Measurements from ENCODE around the gene KIF15. TPM values are rescaled to one million over a fixed set of nuclear protein-coding genes. Genes with fewer than 3 reads are reported as not detected.

Gene KIF15
- total and polyA plus RNA-seq, 5 donors from 2014 or later = 0.27 to 1.1 (median 0.77) TPM

DNA sequence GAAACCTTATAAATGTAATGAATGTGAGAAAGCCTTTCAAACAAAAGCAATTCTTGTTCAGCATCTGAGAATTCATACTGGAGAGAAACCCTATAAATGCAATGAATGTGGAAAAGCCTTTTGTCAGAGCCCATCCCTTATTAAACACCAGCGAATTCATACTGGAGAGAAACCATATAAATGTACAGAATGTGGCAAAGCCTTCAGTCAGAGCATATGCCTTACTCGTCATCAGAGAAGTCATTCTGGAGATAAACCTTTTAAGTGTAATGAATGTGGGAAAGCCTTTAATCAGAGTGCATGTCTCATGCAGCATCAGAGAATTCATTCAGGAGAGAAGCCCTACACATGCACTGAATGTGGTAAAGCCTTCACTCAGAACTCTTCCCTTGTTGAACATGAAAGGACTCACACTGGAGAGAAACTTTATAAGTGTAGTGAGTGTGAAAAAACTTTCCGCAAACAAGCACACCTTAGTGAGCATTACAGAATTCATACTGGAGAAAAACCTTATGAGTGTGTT is 26.9 kb upstream of the KIF15 start:
- H3K9me3 ChIP-seq (ENCODE audit: control insufficient read depth in 2 of 2, low read length in 2 of 2) = peaks cover 80% of the 10 kb centered on the region in 2 experiments
- H3K4me3 Mint-ChIP-seq = no peak overlapping the region
- ATAC-seq (ENCODE audit: low read depth in 2 of 2) (no peak), DNase-seq (no peak)
- H3K4me3 ChIP-seq (ENCODE audit: low read depth, low read length) = no peak overlapping the region
- H3K36me3 Mint-ChIP-seq = peaks cover 49% of the 10 kb centered on the region
- H3K27me3 ChIP-seq (ENCODE audit: control insufficient read depth, insufficient read depth, low read length) = no peaks in the 10 kb centered on the region
- H3K27ac ChIP-seq (ENCODE audit: insufficient read depth, low read length, poor library complexity, severe bottlenecking) = no peak overlapping the region
- H3K27me3 Mint-ChIP-seq = peaks cover 5% of the 10 kb centered on the region
- no peak overlapping the region for H3K27ac Mint-ChIP-seq
- peaks cover 0 to 10% (median 6%) of the 10 kb centered on the region in 4 donors for H3K4me1 Mint-ChIP-seq
- peaks cover 4 to 86% (median 31%) of the 10 kb centered on the region in 7 donors for H3K9me3 Mint-ChIP-seq
- peaks cover 18% of the 10 kb centered on the region for H3K36me3 ChIP-seq (ENCODE audit: control insufficient read depth, insufficient read depth, low read length)
- H3K4me1 ChIP-seq (ENCODE audit: control insufficient read depth, insufficient read depth, low read length, poor library complexity, severe bottlenecking) = peaks cover 6% of the 10 kb centered on the region

DNA sequence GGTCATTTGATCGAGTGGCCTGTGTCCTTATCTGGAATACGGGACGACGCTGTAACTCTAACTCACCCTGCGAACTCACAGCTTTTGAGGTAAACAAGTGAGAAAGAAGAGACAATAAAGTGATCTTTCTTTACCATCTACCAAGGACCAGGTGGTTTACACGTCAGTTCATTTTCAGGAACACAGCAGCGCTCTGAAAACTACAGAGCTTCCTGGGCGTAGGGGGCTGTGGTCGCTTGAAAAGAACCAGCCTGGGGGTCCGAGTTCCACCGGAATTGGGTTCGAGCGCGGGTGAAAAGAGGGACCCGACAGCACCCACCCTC is 532 bp upstream of the KIF15 start:
- ATAC-seq (ENCODE audit: low read depth in 2 of 2) (no peak), DNase-seq (no peak)
- H3K27ac Mint-ChIP-seq = peak overlapping the region; percentile 63 to 94 (median 91)
- H3K9me3 Mint-ChIP-seq = peaks cover 1 to 22% (median 10%) of the 10 kb centered on the region in 7 donors
- H3K36me3 Mint-ChIP-seq = peaks cover 27% of the 10 kb centered on the region
- H3K4me1 Mint-ChIP-seq = peaks cover 21 to 46% (median 28%) of the 10 kb centered on the region in 4 donors
- H3K27me3 Mint-ChIP-seq = no peaks in the 10 kb centered on the region
- Histone ChIP-seq H3K4me1 (ENCODE audit: control insufficient read depth, insufficient read depth, low read length, poor library complexity, severe bottlenecking) (peaks cover 10% of the 10 kb centered on the region), H3K27me3 (ENCODE audit: control insufficient read depth, insufficient read depth, low read length) (no peaks in the 10 kb centered on the region), H3K4me3 (ENCODE audit: low read depth, low read length) (peak overlapping the region; percentile 95), H3K36me3 (ENCODE audit: control insufficient read depth, insufficient read depth, low read length) (peaks cover 9% of the 10 kb centered on the region), H3K27ac (ENCODE audit: insufficient read depth, low read length, poor library complexity, severe bottlenecking) (peak overlapping the region; percentile 82), H3K9me3 (ENCODE audit: control insufficient read depth in 2 of 2, low read length in 2 of 2) (peaks cover 4 to 13% of the 10 kb centered on the region in 2 experiments)
- peak overlapping the region; percentile 94 to 98 (median 96) for H3K4me3 Mint-ChIP-seq

DNA sequence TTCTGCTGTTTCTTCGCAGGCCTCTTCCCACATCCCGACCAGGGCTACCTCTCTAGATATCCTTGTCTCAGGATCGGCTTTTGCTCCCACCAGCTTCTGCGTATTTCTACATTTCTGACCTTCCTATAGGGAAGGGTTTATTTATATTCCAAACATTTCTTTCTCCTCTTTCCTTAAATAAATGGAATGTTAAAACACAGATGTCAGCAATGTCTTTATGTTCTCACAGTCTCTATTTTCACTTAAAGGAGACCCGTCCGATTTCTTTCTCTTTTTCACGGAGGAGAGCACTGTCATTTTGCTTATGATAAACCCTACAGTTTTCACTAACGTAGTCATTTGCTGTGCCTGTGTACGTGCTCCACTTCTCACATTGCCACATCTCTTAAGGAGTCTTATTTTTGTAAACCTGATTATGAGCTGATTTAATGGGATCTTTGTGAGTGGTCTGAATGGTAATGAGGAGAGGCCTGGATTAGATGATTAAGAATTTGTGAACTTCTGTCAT is 630 bp downstream of the KIF15 start:
- H3K4me3 ChIP-seq (ENCODE audit: low read depth, low read length) = peak overlapping the region; percentile 95
- no peak for ATAC-seq (ENCODE audit: low read depth in 2 of 2)
- Mint-ChIP-seq H3K27me3 (no peaks in the 10 kb centered on the region), H3K9me3 (peaks cover 1 to 23% (median 8%) of the 10 kb centered on the region in 7 donors), H3K27ac (peak overlapping the region in 2 of 3 donors; percentile 24 to 94), H3K36me3 (peaks cover 26% of the 10 kb centered on the region), H3K4me1 (peaks cover 20 to 41% (median 26%) of the 10 kb centered on the region in 4 donors), H3K4me3 (peak overlapping the region; percentile 94 to 98 (median 96))
- peaks cover 10% of the 10 kb centered on the region for H3K4me1 ChIP-seq (ENCODE audit: control insufficient read depth, insufficient read depth, low read length, poor library complexity, severe bottlenecking)
- peak in 1 of 3 donors; percentile 28 for DNase-seq
- no peaks in the 10 kb centered on the region for H3K27me3 ChIP-seq (ENCODE audit: control insufficient read depth, insufficient read depth, low read length)
- peaks cover 0 to 3% of the 10 kb centered on the region in 2 experiments for H3K9me3 ChIP-seq (ENCODE audit: control insufficient read depth in 2 of 2, low read length in 2 of 2)
- H3K27ac ChIP-seq (ENCODE audit: insufficient read depth, low read length, poor library complexity, severe bottlenecking) = no peak overlapping the region
- peaks cover 9% of the 10 kb centered on the region for H3K36me3 ChIP-seq (ENCODE audit: control insufficient read depth, insufficient read depth, low read length)

DNA sequence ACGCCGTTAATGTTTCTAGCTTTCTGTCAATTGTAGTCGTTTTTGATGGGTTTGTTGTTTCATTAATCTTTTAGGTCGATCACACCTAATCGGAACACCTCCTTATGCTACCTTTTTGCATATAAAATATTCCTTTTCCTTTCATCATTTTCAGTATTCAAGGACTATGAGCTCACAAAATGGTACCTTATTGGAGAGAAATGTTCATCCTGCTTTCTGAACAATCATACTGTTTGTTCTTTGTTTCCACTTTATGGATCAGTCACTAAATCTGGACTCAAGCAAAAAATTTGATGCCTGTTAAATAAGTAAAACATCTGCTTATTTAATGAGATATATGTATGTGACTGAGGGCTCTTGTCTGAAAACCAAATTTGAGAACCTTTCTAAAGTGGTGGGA is 1.1 kb downstream of the KIF15 start:
- peak overlapping the region; percentile 95 for H3K4me3 ChIP-seq (ENCODE audit: low read depth, low read length)
- Mint-ChIP-seq H3K9me3 (peaks cover 1 to 19% (median 5%) of the 10 kb centered on the region in 7 donors), H3K27ac (peak overlapping the region in 2 of 3 donors; percentile 24 to 94)

DNA sequence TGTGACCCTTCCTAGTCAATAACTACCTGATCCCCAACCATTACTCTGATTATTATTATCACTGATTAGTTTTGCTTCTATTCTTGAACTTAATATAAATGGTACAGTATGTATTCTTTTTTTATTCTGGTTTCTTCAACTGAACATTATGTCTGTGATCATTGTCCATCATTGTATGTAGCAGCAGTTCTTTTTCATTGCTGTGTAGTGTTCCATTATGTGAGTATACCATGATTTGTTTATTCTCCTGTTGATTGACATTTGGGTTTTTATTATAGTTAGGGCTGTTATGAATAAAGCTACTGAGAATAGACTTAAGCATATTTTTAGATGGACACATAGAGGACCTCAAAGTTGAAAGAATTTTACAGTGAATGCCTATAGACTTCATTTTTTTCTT is 2.7 kb downstream of the KIF15 start:
- ATAC-seq (ENCODE audit: low read depth in 2 of 2) (no peak), DNase-seq (no peak)
- Mint-ChIP-seq H3K4me3 (peak overlapping the region in 1 of 4 donors; percentile 34), H3K27ac (no peak overlapping the region), H3K27me3 (no peaks in the 10 kb centered on the region), H3K9me3 (peaks cover 0 to 16% (median 2%) of the 10 kb centered on the region in 7 donors), H3K36me3 (peaks cover 11% of the 10 kb centered on the region), H3K4me1 (peaks cover 13 to 25% (median 15%) of the 10 kb centered on the region in 4 donors)
- Histone ChIP-seq H3K27ac (ENCODE audit: insufficient read depth, low read length, poor library complexity, severe bottlenecking) (no peak overlapping the region), H3K4me3 (ENCODE audit: low read depth, low read length) (no peak overlapping the region), H3K4me1 (ENCODE audit: control insufficient read depth, insufficient read depth, low read length, poor library complexity, severe bottlenecking) (peaks cover 10% of the 10 kb centered on the region), H3K9me3 (ENCODE audit: control insufficient read depth in 2 of 2, low read length in 2 of 2) (no peaks in the 10 kb centered on the region), H3K36me3 (ENCODE audit: control insufficient read depth, insufficient read depth, low read length) (no peaks in the 10 kb centered on the region), H3K27me3 (ENCODE audit: control insufficient read depth, insufficient read depth, low read length) (no peaks in the 10 kb centered on the region)

More for the DNA sequence above, 1.1 kb downstream of the KIF15 start:
- peaks cover 7% of the 10 kb centered on the region for H3K36me3 ChIP-seq (ENCODE audit: control insufficient read depth, insufficient read depth, low read length)
- no peak for ATAC-seq (ENCODE audit: low read depth in 2 of 2)
- H3K36me3 Mint-ChIP-seq = peaks cover 23% of the 10 kb centered on the region
- no peaks in the 10 kb centered on the region for H3K27me3 ChIP-seq (ENCODE audit: control insufficient read depth, insufficient read depth, low read length)
- H3K27ac ChIP-seq (ENCODE audit: insufficient read depth, low read length, poor library complexity, severe bottlenecking) = no peak overlapping the region
- peaks cover 15 to 37% (median 22%) of the 10 kb centered on the region in 4 donors for H3K4me1 Mint-ChIP-seq
- H3K4me3 Mint-ChIP-seq = peak overlapping the region; percentile 94 to 98 (median 96)
- H3K9me3 ChIP-seq (ENCODE audit: control insufficient read depth in 2 of 2, low read length in 2 of 2) = no peaks in the 10 kb centered on the region
- peaks cover 10% of the 10 kb centered on the region for H3K4me1 ChIP-seq (ENCODE audit: control insufficient read depth, insufficient read depth, low read length, poor library complexity, severe bottlenecking)
- H3K27me3 Mint-ChIP-seq = no peaks in the 10 kb centered on the region
- no peak for DNase-seq

DNA sequence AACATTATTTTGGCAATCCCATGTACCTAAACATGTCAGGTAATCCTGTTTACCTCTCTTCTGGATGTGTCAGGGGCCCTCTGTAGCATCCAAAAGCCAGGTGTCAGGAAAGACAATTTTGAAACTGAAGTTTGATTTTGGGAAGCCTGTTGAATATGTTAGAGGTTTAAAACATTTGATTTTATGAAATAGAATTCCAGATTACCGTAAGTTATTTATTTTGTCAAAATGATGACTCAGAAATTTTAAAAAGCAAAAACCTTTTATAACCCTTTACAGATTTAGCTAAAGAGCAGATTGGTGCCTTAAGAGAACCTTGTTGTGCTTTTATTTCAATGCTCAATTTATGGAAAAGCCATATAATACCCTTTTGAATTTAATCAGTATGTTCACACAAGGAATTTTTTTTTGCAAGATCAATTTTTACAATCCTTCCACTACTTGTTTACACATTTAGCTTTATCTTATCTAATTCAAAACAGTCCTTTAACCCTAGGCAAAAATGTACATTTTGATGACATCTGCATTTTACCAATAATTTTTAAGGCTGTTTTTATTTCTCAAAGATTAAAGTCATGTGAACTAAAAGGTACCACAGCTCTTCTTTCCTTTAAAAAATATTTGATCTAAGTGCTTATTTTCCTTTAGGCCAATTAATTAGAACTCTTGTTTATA is 10.0 kb downstream of the KIF15 start:
- no peak for DNase-seq
- Histone ChIP-seq H3K4me3 (ENCODE audit: low read depth, low read length) (no peak overlapping the region), H3K36me3 (ENCODE audit: control insufficient read depth, insufficient read depth, low read length) (no peaks in the 10 kb centered on the region), H3K9me3 (ENCODE audit: control insufficient read depth in 2 of 2, low read length in 2 of 2) (peaks cover 9 to 13% of the 10 kb centered on the region in 2 experiments), H3K27me3 (ENCODE audit: control insufficient read depth, insufficient read depth, low read length) (no peaks in the 10 kb centered on the region), H3K4me1 (ENCODE audit: control insufficient read depth, insufficient read depth, low read length, poor library complexity, severe bottlenecking) (no peaks in the 10 kb centered on the region), H3K27ac (ENCODE audit: insufficient read depth, low read length, poor library complexity, severe bottlenecking) (no peak overlapping the region)
- Mint-ChIP-seq H3K9me3 (peaks cover 0 to 23% (median 4%) of the 10 kb centered on the region in 7 donors), H3K4me3 (no peak overlapping the region), H3K4me1 (peaks cover 0 to 2% (median 0%) of the 10 kb centered on the region in 4 donors), H3K27ac (peak overlapping the region in 1 of 3 donors; percentile 16), H3K27me3 (no peaks in the 10 kb centered on the region), H3K36me3 (peaks cover 21% of the 10 kb centered on the region)
- ATAC-seq (ENCODE audit: low read depth in 2 of 2) = no peak

DNA sequence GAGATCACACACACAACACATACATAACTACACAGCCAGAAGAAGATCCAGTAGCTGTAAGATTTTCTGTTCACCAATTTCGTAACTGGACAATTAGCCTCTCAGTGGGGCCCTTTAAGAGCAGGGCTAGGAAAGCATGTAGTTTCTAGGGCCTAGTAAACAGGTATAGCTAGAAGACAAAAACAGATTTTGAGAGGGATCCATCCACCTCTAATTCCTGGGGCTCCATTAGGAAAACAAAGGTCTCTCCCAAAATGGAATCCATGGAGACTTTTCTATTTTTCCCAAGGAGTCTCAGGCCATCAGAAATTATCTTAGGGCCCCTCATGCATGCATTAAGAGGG is 10.5 kb downstream of the KIF15 start:
- H3K9me3 Mint-ChIP-seq = peaks cover 0 to 23% (median 4%) of the 10 kb centered on the region in 7 donors
- Histone ChIP-seq H3K4me3 (ENCODE audit: low read depth, low read length) (no peak overlapping the region), H3K36me3 (ENCODE audit: control insufficient read depth, insufficient read depth, low read length) (no peaks in the 10 kb centered on the region), H3K4me1 (ENCODE audit: control insufficient read depth, insufficient read depth, low read length, poor library complexity, severe bottlenecking) (no peaks in the 10 kb centered on the region), H3K9me3 (ENCODE audit: control insufficient read depth in 2 of 2, low read length in 2 of 2) (peaks cover 9 to 13% of the 10 kb centered on the region in 2 experiments), H3K27ac (ENCODE audit: insufficient read depth, low read length, poor library complexity, severe bottlenecking) (no peak overlapping the region), H3K27me3 (ENCODE audit: control insufficient read depth, insufficient read depth, low read length) (no peaks in the 10 kb centered on the region)
- H3K4me1 Mint-ChIP-seq = peaks cover 0 to 2% (median 0%) of the 10 kb centered on the region in 4 donors
- peaks cover 19% of the 10 kb centered on the region for H3K36me3 Mint-ChIP-seq
- ATAC-seq (ENCODE audit: low read depth in 2 of 2) (no peak), DNase-seq (no peak)
- no peak overlapping the region for H3K4me3 Mint-ChIP-seq
- H3K27ac Mint-ChIP-seq = peak overlapping the region in 1 of 3 donors; percentile 16
- no peaks in the 10 kb centered on the region for H3K27me3 Mint-ChIP-seq
